ENCODE results near the gene PRICKLE3. TPM values are rescaled to one million over a fixed set of nuclear protein-coding genes. Genes with fewer than 3 reads are reported as not detected.
A peak's percentile ranks its signal among the peaks of the same experiment; 100 is the strongest.

Gene PRICKLE3
- total RNA-seq, 4 donors from 2014 or later = 18.8 to 58.9 (median 33.4) TPM

- H3K4me3 ChIP-seq (ENCODE audit: low read depth, poor library complexity, severe bottlenecking) = no peak overlapping the region
- intact Hi-C loops (cut with DNase I; ENCODE audit: low total_unique reads) = no loop called here
- WGBS, 2 donors = 3 to 37% methylated on average over 20 to 44 of the region's 44 CpGs
- TF ChIP-seq CTCF (IDR thresholded peaks at IDR 0.05) = no peak
- no peak for TF ChIP-seq POLR2A (IDR thresholded peaks at IDR 0.05)
- peak; percentile 59 to 92 for DNase-seq (ENCODE audit: low spot score in 2 of 2)
These were observed 44.5 kb upstream of the PRICKLE3 start for GRCh38 chrX:49230500-49231232.

DNA sequence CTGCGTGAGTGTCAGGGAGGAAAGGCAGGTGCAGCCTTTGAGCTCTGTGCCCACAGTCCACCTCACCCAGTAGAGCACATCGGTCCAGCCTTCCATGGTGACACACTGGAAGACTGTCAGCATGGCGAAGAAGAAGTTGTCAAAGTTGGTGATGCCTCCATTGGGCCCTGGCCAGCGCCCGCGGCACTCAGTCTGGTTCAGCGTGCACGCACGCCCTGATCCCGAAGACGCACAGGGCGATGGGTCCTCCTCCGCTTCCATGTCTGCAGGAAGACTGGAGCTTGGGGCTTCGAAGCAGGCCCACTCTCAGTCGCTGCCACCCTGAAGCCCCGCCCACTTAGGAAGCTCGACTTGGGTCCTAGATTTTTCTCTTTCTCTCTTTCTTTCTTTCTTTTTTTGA lies 42.0 kb upstream of the PRICKLE3 start:
- 87 to 88% methylated on average over 10 to 17 of the region's 17 CpGs for WGBS, 2 donors
- no peak for TF ChIP-seq POLR2A (IDR thresholded peaks at IDR 0.05)
- TF ChIP-seq CTCF (IDR thresholded peaks at IDR 0.05) = no peak
- intact Hi-C loops (cut with DNase I; ENCODE audit: low total_unique reads) = no loop called here
- no peak for DNase-seq (ENCODE audit: low spot score in 2 of 2)
- no peak overlapping the region for H3K4me3 ChIP-seq (ENCODE audit: low read depth, poor library complexity, severe bottlenecking)

GRCh38 chrX:49227726-49228125 lies 41.6 kb upstream of the PRICKLE3 start:
- no peak overlapping the region for H3K4me3 ChIP-seq (ENCODE audit: low read depth, poor library complexity, severe bottlenecking)
- WGBS, 2 donors = 58 to 100% methylated on average over 2 of the region's 2 CpGs
- intact Hi-C loops (cut with DNase I; ENCODE audit: low total_unique reads) = no loop called here
- no peak for DNase-seq (ENCODE audit: low spot score in 2 of 2)
- no peak for TF ChIP-seq CTCF (IDR thresholded peaks at IDR 0.05)
- no peak for TF ChIP-seq POLR2A (IDR thresholded peaks at IDR 0.05)

GRCh38 chrX:49226946-49227345 lies 40.8 kb upstream of the PRICKLE3 start:
- DNase-seq (ENCODE audit: low spot score in 2 of 2) = no peak
- WGBS, 2 donors = 83 to 88% methylated on average over 4 to 9 of the region's 9 CpGs
- intact Hi-C loops (cut with DNase I; ENCODE audit: low total_unique reads) = no loop called here
- TF ChIP-seq POLR2A (IDR thresholded peaks at IDR 0.05) (no peak), CTCF (IDR thresholded peaks at IDR 0.05) (no peak)
- H3K4me3 ChIP-seq (ENCODE audit: low read depth, poor library complexity, severe bottlenecking) = no peak overlapping the region

DNA sequence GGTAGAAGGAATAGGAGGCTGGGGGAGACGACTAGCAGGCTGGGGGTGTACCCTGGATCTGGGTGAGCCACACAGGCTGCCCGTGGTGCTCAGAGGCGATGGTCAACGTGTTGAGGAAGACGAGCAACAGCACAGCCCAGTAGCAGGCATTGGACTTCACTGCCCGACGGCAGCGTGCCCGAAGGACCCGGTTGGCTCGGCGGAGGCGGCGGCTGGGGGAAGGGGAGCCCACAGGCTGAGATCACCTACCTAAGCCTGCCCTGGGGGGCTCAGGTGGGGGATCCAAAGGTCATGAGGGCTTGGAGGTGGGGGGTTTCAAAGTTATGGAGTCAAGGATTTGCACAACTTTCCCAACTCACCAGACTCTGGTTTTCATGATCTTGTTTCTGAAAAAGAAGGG lies 39.7 kb upstream of the PRICKLE3 start:
- no peak for TF ChIP-seq POLR2A (IDR thresholded peaks at IDR 0.05)
- TF ChIP-seq CTCF (IDR thresholded peaks at IDR 0.05) = no peak
- H3K4me3 ChIP-seq (ENCODE audit: low read depth, poor library complexity, severe bottlenecking) = no peak overlapping the region
- WGBS, 2 donors = 66% methylated on average over 14 of the region's 14 CpGs; no CpG with 5 or more reads in 1 of the 2 donors
- intact Hi-C loops (cut with DNase I; ENCODE audit: low total_unique reads) = no loop called here
- no peak for DNase-seq (ENCODE audit: low spot score in 2 of 2)

- TF ChIP-seq CTCF (IDR thresholded peaks at IDR 0.05) = no peak
- TF ChIP-seq POLR2A (IDR thresholded peaks at IDR 0.05) = no peak
- intact Hi-C loops (cut with DNase I; ENCODE audit: low total_unique reads) = no loop called here
- WGBS, 2 donors = 60 to 78% methylated on average over 2 of the region's 2 CpGs
These were observed 35.7 kb upstream of the PRICKLE3 start for GRCh38 chrX:49221868-49222267.

More at GRCh38 chrX:49221868-49222267, 35.7 kb upstream of the PRICKLE3 start:
- no peak for DNase-seq (ENCODE audit: low spot score in 2 of 2)
- H3K4me3 ChIP-seq (ENCODE audit: low read depth, poor library complexity, severe bottlenecking) = no peak overlapping the region
